Natural killer cell (primary cell): ENCODE results near the gene SOBP. TPM values are rescaled to one million over a fixed set of nuclear protein-coding genes. Genes with fewer than 3 reads are reported as not detected.
A peak's percentile ranks its signal among the peaks of the same experiment; 100 is the strongest.

Experiments
- ATAC-seq, 3 donors: fragments of 150-1000 bp in 2 of 3; fragments of 200-7000 bp in 1 of 3; cut with Tn5 transposase; 1 replicate in 1 of 3; 2 replicates in 2 of 3; pipeline ENCODE4 v1.10.0; 2021; ENCODE audit warnings: mild to moderate bottlenecking in 2 of 3, moderate library complexity in 2 of 3
- DNase-seq, 2 donors: peaks; one replicate each; pipeline versions ENCODE4 v3.0.0 to v3.0.0-alpha.2; 2013 to 2021; ENCODE audit warnings: mixed read lengths in 1 of 2
- H3K27ac ChIP-seq: one replicate; pipeline ENCODE4 v1.5.1; 2013; ENCODE audit warnings: mild to moderate bottlenecking, low read length
- H3K27me3 ChIP-seq: one replicate; pipeline ENCODE4 v1.6.1; 2013; ENCODE audit warnings: low read length; ENCODE audit not compliant: control insufficient read depth, insufficient read depth
- H3K36me3 ChIP-seq: one replicate; pipeline ENCODE4 v1.6.1; 2013; ENCODE audit warnings: low read length; ENCODE audit not compliant: control insufficient read depth, insufficient read depth
- H3K4me1 ChIP-seq: one replicate; pipeline ENCODE4 v1.6.1; 2013; ENCODE audit warnings: low read length; ENCODE audit not compliant: control insufficient read depth, insufficient read depth
- H3K4me3 ChIP-seq: one replicate; pipeline ENCODE4 v1.5.1; 2013; ENCODE audit warnings: low read length
- H3K9me3 ChIP-seq: one replicate; pipeline ENCODE4 v1.6.1; 2013; ENCODE audit warnings: low read length; ENCODE audit not compliant: control insufficient read depth, insufficient read depth
- H3K27ac Mint-ChIP-seq, 2 donors: one replicate each; pipeline ENCODE4 v1.8.0; 2022; ENCODE audit warnings: mild to moderate bottlenecking in 2 of 2, mixed read lengths in 2 of 2, moderate library complexity in 1 of 2
- H3K27me3 Mint-ChIP-seq, 2 donors: one replicate each; pipeline ENCODE4 v1.8.0; 2022; ENCODE audit warnings: low read depth in 2 of 2, mixed read lengths in 2 of 2
- H3K36me3 Mint-ChIP-seq: one replicate; pipeline ENCODE4 v1.8.0; 2022; ENCODE audit warnings: mixed read lengths
- H3K4me1 Mint-ChIP-seq, 2 donors: one replicate each; pipeline ENCODE4 v1.8.0; 2022; ENCODE audit warnings: mixed read lengths in 2 of 2
- H3K4me3 Mint-ChIP-seq: one replicate; pipeline ENCODE4 v1.8.0; 2022; ENCODE audit warnings: mild to moderate bottlenecking, moderate library complexity, mixed read lengths
- H3K9me3 Mint-ChIP-seq, 2 donors: one replicate each; pipeline ENCODE4 v1.8.0; 2022; ENCODE audit warnings: mixed read lengths in 2 of 2
- WGBS: methylation state at CpG from one replicate; pipeline ENCODE4 v1.1.7; 2013; ENCODE audit warnings: missing lambda C conversion rate; ENCODE audit not compliant: insufficient coverage; 5-methylcytosine and 5-hydroxymethylcytosine counted together
- intact Hi-C: fragments of 100-400 bp; cut with micrococcal nuclease; formaldehyde crosslinking; loops from one replicate; pipeline ENCODE4 v1.14.2; 2022
- total RNA-seq, 4 donors: library from RNA; stranded (reverse); fragments of 120-200 nt in 1 of 4; gene quantifications; one replicate each; pipeline versions ENCODE4 v1.2.3 to v1.2.4, GENCODE V29; 2013 to 2022
- TF ChIP-seq, protein P1 (sequence below): fragments of 200-600 bp; IDR thresholded peaks from one replicate; pipeline ENCODE4 v1.8.0; 2022; ENCODE audit warnings: antibody characterized with exemption

SOBP gene
- total RNA-seq, 3 donors from 2014 or later (not counting 1 experiment from before 2014, with no cell fraction given): 0.16 TPM; not detected in 1

DNA sequence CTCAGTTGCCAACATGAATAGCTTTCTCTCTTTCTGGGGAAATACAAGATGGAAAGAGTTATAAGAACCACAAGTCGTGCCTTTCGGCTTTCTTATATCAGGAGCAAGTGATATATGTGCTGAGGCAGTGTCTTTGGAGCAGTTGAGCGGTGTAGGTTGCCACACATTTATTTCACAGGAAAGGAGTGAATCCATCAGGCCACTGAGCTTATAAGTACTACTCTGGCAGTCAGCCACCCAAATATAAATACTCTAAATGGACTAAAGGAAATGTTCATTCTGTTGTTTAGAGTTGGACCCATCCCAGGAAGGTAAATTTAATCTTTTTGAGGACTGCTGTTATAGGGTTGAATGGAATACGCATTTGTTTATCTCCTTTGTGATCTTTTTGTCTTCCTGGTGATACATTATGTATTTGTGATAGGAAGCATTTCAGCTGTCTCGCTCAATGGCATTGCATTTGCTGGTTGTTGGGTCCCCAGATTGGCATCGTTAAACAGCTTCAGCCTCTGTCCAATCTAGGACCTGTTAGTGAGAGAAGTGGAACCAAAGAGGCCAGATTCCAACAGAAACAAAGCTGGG lies 139.7 kb downstream of the SOBP start:
- Mint-ChIP-seq H3K27me3 (peaks cover 31 to 44% of the 10 kb centered on the region in 2 donors), H3K27ac (no peak overlapping the region), H3K36me3 (peaks cover 6% of the 10 kb centered on the region), H3K4me1 (peaks cover 10 to 16% of the 10 kb centered on the region in 2 donors), H3K9me3 (no peaks in the 10 kb centered on the region), H3K4me3 (no peak overlapping the region)
- 92% methylated on average over 4 of the region's 6 CpGs for WGBS
- DNase-seq (no peak), ATAC-seq (no peak)
- H3K27ac ChIP-seq: no peak overlapping the region
- TF ChIP-seq, protein P1, sequence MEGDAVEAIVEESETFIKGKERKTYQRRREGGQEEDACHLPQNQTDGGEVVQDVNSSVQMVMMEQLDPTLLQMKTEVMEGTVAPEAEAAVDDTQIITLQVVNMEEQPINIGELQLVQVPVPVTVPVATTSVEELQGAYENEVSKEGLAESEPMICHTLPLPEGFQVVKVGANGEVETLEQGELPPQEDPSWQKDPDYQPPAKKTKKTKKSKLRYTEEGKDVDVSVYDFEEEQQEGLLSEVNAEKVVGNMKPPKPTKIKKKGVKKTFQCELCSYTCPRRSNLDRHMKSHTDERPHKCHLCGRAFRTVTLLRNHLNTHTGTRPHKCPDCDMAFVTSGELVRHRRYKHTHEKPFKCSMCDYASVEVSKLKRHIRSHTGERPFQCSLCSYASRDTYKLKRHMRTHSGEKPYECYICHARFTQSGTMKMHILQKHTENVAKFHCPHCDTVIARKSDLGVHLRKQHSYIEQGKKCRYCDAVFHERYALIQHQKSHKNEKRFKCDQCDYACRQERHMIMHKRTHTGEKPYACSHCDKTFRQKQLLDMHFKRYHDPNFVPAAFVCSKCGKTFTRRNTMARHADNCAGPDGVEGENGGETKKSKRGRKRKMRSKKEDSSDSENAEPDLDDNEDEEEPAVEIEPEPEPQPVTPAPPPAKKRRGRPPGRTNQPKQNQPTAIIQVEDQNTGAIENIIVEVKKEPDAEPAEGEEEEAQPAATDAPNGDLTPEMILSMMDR: no peak
- intact Hi-C loops: no loop called here
- peaks cover 23% of the 10 kb centered on the region for H3K27me3 ChIP-seq
- no peaks in the 10 kb centered on the region for H3K9me3 ChIP-seq
- H3K4me3 ChIP-seq: no peak overlapping the region
- H3K4me1 ChIP-seq: peaks cover 9% of the 10 kb centered on the region
- no peaks in the 10 kb centered on the region for H3K36me3 ChIP-seq

DNA sequence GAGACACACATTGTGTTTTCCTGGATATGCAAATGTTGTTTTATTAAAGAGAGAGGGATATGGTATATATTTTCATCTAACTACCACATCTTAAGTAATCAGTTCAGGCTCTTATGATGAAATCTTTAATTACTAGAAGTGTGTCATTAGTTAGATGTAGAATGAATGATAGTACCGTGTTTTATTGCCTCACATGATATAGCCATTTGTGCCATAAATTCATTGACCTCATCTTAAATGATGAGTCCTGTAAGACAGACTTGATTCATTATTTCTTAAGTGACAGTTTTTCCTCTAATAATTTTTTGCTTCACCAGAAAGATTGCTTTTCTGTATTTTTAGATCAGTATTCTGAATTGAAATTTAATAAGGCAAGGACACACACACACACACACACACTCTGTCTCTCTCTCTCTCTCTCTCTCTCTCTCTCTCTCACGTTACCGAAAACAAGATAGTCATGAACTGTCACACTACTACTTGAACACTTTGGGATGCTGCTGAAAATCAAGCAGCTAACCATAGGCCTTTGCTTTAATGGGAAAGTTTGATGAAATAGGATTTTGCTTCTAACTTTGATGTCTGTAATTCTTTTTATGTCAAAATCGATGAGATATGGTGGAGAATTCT lies 140.5 kb downstream of the SOBP start:
- Histone ChIP-seq H3K36me3 (no peaks in the 10 kb centered on the region), H3K27ac (no peak overlapping the region), H3K27me3 (peaks cover 27% of the 10 kb centered on the region), H3K9me3 (no peaks in the 10 kb centered on the region), H3K4me1 (peaks cover 9% of the 10 kb centered on the region), H3K4me3 (no peak overlapping the region)
- Mint-ChIP-seq H3K4me1 (peaks cover 4 to 10% of the 10 kb centered on the region in 2 donors), H3K36me3 (peaks cover 6% of the 10 kb centered on the region), H3K4me3 (no peak overlapping the region), H3K27me3 (peaks cover 34 to 48% of the 10 kb centered on the region in 2 donors), H3K27ac (no peak overlapping the region), H3K9me3 (no peaks in the 10 kb centered on the region)
- ATAC-seq (no peak), DNase-seq (no peak)
- intact Hi-C loops: no loop called here
- TF ChIP-seq, protein P1: no peak
- WGBS: 80% methylated on average over 1 of the region's 4 CpGs

DNA sequence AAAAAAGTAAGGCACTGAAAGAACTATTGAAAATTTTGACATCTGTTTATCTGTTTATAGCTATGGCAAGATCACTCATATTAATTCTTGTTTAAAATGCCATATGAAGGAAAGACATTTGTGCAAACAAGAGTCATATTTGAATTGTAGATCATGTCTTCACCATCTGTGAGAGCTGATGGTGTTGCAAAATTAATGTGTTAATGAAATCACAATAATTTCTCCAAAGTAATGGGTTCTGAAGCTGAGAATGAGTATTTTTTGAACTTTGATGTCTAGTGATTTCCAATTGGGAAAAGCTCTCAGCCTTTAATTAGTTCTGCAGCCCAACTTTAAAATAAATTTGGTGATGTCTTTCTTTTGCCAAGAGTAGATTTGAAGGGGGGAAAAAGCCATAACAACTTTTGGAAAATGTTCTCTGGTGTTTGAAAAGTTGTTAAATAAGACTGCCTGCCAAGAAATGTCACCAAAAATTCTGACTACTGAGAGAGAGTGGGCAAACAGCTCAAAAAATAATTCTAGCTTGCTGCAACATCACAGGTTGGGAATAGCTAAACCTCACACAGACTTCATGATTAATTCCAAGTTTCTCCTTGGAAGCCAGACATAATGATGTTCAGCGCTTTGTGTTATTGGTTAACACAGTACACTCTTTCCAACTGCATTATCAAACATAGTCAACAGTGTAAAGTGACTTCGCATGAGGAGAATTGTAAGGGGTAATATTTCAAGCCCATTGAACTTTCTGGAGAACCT lies 142.6 kb downstream of the SOBP start:
- Mint-ChIP-seq H3K27ac (no peak overlapping the region), H3K27me3 (peaks cover 52 to 69% of the 10 kb centered on the region in 2 donors), H3K4me3 (peak overlapping the region; percentile 65), H3K9me3 (no peaks in the 10 kb centered on the region), H3K36me3 (peaks cover 6% of the 10 kb centered on the region), H3K4me1 (peaks cover 0 to 4% of the 10 kb centered on the region in 2 donors)
- WGBS: no CpG with 5 or more reads among the region's 2 CpGs
- ATAC-seq (no peak), DNase-seq (no peak)
- TF ChIP-seq, protein P1: no peak
- Histone ChIP-seq H3K27me3 (peaks cover 32% of the 10 kb centered on the region), H3K4me3 (no peak overlapping the region), H3K4me1 (peaks cover 7% of the 10 kb centered on the region), H3K36me3 (no peaks in the 10 kb centered on the region), H3K9me3 (no peaks in the 10 kb centered on the region), H3K27ac (no peak overlapping the region)
- intact Hi-C loops: no loop called here
